NOMO-1 treated with dmso at 0.1 percent for 144 hours (cell line): ENCODE data around the gene C5orf46.

Experiments
- DNase-seq: peaks from one replicate; lab custom pipeline; 2025; ENCODE audit not compliant: unreplicated experiment; lab: John Stamatoyannopoulos, UW

The C5orf46 gene

DNA sequence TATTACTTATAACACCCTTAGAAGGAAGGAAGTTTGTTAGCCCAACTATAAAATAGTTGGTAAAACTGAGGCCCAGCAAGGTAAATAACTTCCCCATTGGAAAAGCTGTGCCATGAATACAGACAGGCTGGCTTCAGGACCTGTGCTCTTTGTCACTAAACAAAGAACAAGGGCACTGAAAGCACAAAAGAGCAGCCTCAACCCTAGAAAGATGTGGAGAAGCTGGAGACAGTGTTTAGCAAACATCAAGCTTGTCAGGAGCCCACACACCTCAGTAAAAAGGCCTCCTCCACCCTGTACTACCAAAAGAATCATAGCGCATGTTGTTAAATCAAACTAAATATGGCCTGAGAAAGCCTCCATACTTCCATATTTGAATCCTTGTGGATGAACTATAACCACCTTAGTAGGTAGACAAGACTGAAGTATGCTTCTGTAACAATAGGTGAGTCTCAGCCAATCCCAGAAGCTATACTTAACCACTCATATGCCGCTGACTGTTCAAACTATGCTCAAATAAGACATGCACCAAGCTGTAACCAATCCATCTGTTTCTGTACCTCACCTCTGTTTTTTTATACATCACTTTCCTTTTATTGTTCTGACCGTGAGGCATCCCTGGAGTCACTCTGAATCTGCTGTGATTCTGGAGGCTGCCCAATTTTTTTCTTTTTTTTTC is 46.2 kb downstream of the C5orf46 start:
- DNase-seq = no peak

GRCh38 chr5:147858565-147858964 is 47.8 kb downstream of the C5orf46 start:
- DNase-seq = no peak

- no peak for DNase-seq
Measured at GRCh38 chr5:147857302-147858129, 48.8 kb downstream of the C5orf46 start.

DNA sequence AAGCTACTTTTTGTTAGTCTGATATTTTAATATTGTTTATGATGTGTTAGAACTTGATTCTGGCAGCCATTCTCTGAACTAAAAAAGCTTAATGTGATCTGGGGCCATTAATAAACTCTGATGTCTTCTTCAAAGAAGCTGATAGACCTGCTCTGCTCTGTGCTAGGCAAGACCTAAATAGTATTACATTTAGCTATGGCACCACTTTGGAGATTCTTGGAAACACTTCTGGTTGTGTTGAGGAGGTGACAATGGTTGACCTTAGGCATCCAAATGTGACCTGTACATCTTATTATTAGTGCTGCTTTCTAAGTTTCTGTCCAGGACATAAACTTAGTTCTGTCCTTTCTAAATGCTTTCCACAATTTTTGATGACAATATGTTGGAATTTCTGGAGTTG is 49.5 kb downstream of the C5orf46 start:
- no peak for DNase-seq

DNA sequence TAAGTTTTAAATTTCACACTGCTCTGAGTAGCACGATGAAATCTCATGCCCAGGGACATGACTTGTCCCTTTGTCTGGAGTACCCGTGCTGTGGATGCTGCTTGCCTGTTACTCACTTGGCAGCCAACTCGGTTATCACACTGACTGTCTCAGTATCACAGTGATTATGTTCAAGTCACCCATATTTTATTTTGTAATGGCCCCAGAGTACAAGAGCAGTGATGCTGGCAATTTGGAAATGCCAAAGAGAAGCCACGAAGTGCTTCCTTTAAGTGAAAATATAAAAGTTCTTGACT is 50.6 kb downstream of the C5orf46 start:
- no peak for DNase-seq

DNA sequence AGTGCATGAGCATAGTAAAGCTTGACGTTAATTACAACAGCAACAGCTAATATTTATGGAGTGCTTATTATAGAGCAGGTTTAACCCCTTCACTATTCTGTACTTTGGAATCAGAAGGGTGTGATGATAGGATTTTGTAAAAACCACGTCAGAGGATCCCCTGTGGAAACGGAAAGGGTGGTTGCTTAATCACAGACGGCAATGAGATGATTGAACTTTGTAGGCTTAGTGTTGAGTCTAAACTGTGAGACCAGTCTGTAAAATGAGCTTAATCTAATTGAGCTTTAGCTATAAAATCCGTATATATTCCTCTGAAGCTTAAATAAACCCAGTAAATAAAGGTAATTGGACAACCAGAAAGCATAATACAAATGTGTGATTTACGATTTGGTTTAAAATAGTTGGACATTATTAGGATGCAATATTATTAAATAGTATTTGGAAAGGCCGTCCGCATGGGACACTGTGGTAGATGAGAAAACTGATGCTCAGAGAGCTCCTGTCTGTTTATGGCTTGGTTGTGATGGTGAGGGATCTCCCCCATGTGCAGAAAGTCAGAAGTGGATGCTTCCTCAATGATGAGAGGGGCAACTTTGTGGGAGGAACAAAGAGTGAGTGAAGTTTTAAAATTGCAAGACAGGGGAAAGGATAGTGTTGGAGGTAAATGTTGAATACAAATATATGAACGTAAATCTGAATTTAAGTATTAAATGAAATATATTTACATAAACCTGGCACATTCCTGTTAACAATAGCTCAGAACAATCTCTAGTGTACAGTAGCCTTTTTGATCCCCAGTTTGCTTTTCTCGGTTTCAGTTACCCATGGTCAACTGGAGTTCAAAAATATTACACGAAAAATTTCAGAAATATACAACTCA is 51.2 kb downstream of the C5orf46 start:
- DNase-seq = no peak

DNA sequence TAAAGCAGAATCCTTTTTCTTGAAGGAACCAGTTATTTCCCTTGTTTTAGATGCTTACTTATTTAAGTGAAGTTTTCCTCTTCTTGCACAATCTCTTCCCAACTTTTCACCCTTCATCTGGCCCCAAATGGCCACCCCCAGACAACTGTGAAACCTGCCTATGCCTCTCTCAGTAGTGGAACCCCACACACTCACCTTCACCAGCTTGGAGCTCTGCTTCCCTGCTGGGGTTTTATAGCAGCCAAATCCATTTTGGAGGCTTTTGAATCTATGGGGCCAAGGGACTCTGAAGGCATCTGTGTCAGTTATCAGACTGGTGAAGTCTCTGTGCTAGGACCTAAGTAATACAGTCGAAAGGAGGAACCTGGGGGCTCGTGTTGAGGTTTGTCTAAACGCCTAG is 52.0 kb downstream of the C5orf46 start:
- DNase-seq = no peak

GRCh38 chr5:147853372-147853987 is 52.9 kb downstream of the C5orf46 start:
- DNase-seq = no peak

DNA sequence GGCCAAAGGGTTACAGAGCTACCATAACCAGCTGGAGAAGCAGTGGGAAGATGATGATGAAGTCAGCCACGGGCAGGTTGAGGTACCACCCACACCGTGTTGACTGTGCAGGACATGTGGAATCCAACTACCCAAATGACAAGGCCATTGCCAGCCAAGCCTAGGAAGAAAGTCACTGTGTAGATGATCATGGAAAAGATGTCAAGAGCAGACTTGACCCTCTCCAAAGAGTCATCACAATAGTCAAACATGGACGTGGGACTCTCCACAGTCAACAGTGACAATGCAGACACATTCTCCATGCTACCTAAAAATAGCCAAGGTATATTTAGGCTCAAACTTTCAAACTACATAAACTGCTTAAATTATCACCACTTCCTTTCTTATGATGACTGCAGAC is 54.0 kb downstream of the C5orf46 start:
- DNase-seq = no peak

GRCh38 chr5:147851578-147851977 is 54.8 kb downstream of the C5orf46 start:
- no peak for DNase-seq

GRCh38 chr5:147849226-147849625 is 57.1 kb downstream of the C5orf46 start:
- DNase-seq = no peak

- DNase-seq = no peak
Measured at GRCh38 chr5:147845618-147846017, 60.7 kb downstream of the C5orf46 start.

- no peak for DNase-seq
Measured at GRCh38 chr5:147844846-147845245, 61.5 kb downstream of the C5orf46 start.

DNA sequence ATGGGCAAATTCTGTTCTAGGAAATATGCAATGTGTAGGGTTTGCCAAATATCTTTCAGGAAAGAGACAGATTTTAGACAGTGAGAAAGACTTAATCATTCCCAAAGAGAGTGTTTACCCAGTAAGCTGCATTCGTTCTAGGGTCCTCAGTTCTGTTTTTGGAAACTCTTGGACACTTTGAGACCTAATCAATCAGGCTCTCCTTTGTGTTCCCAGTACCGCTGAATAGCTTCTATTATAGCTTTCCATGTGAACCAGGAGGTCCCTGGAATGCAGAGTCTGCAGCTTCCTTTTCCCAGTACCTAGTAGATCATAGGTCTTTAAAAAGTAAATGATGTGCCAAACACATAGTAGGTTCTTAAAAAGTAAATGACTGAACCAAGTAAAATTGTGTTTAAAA is 63.5 kb downstream of the C5orf46 start:
- DNase-seq = no peak
